Posterior vena cava (tissue), 2 donors: Measurements from ENCODE around the gene PGF. TPM values are rescaled to one million over a fixed set of nuclear protein-coding genes. Genes with fewer than 3 reads are reported as not detected.

ENCODE experiments used
- DNase-seq: peaks from one replicate; pipeline ENCODE4 v3.0.0-alpha.2; 2020; ENCODE audit warnings: low spot score
- intact Hi-C, 2 donors: fragments of 100-400 bp; cut with DNase I; formaldehyde crosslinking; loops; one replicate each; pipeline versions ENCODE4 v1.14.1 to v1.14.2; 2022 to 2023
- total RNA-seq, 2 donors: library from RNA; stranded (reverse); fragmentation: NEBNext Ultra II Directional; extraction: Animal tissue kit (Norgen Biotek cat#: 25700); gene quantifications; one replicate each; pipeline ENCODE4 v1.2.1, GENCODE V29; 2021
- donor health status: DM: yes; HTN: yes; CAD: no.
- donor health status: DM: yes; HTN: yes; CAD: no.

Gene PGF
- total RNA-seq, 2 donors from 2014 or later = 7.7 to 11.2 TPM

- peak; percentile 35 for DNase-seq
- intact Hi-C loops = no loop called here
Measured at GRCh38 chr14:74962046-74962445, 6.6 kb upstream of the PGF start.

DNA sequence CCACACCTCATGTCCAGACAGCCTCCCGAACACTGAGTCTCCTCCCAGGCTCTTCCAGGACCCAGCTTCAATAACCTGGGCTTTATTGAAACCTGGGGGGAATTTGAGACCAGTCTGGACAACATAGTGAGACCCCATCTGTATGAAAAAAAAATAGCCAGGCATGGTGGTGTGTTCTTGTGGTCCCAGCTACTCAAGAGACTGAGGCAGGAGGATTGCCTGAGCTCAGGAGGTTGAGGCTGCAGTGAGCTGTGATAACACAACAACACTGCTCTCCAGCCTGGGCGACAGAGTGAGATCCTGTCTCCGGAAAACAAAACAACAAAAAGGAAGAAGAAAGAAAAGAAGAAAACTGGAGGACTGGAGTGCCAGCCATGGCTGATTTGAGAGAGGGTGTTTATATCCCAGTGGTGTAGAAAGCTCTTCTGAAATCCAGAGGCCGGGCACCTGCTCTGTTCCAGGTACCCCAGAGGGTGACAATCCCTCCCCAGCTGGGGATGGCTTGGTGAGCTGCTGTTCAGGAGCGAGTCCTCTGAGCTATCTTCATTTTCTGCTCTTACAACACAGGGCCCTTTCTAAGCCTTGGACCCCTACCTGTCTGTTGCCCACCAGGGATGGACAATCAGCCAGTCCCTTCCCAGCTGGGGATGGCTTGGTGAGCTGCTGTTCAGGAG is 6.0 kb upstream of the PGF start:
- intact Hi-C loops = no loop called here
- DNase-seq = no peak

- DNase-seq = peak; percentile 78
- intact Hi-C loops = no loop called here
Measured at GRCh38 chr14:74960736-74961135, 5.3 kb upstream of the PGF start.

- intact Hi-C loops = no loop called here
- DNase-seq = no peak
Measured at GRCh38 chr14:74959596-74960180, 4.3 kb upstream of the PGF start.

- intact Hi-C loops = no loop called here
Measured at GRCh38 chr14:74956280-74957072, 1.1 kb upstream of the PGF start.

GRCh38 chr14:74956027-74956279 is 556 bp upstream of the PGF start:
- no peak for DNase-seq
- intact Hi-C loops = no loop called here

More at GRCh38 chr14:74956280-74957072, 1.1 kb upstream of the PGF start:
- DNase-seq = no peak

DNA sequence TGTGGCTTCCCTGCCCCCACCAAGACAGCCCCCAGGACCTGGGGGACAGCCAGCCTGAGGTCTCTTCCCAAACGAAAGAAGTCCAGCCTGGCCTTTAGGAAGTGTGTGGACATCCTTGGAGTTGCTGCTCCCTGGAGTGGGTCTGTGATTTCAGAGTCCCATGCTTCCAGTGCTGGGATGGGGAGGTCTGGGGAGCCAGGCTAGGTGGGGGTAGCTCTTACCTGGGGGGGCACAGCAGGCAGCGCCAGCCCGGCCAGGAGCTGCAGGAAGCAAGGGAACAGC is 509 bp downstream of the PGF start:
- no peak for DNase-seq
- intact Hi-C loops = no loop called here

- no peak for DNase-seq
- intact Hi-C loops = no loop called here
Measured at GRCh38 chr14:74954232-74954946, 1.0 kb downstream of the PGF start.

DNA sequence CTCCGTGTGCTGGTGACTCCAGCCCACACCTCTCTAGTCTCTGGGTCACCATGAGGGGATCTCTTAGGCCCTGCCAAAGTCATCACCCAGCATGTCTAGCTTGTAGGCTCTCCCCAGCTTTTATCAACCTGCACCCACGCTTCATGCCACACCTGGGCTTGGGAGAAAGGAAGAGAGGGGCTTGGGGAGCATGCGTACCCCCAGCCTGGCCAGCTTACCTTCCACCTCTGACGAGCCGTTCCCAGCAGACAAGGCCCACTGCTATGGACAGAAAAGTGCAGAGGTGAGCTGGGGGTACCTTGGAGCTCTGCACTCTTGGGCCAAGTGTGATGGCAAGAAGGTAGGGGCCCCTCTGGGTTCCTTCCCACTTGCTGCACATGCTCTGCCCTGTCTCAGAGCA is 1.7 kb downstream of the PGF start:
- intact Hi-C loops = loop anchor here in 1 of 2 donors (1.0 kb wide), 1 partner anchor 128 kb away; no protein-coding TSS in a partner anchor
- DNase-seq = peak; percentile 51

DNA sequence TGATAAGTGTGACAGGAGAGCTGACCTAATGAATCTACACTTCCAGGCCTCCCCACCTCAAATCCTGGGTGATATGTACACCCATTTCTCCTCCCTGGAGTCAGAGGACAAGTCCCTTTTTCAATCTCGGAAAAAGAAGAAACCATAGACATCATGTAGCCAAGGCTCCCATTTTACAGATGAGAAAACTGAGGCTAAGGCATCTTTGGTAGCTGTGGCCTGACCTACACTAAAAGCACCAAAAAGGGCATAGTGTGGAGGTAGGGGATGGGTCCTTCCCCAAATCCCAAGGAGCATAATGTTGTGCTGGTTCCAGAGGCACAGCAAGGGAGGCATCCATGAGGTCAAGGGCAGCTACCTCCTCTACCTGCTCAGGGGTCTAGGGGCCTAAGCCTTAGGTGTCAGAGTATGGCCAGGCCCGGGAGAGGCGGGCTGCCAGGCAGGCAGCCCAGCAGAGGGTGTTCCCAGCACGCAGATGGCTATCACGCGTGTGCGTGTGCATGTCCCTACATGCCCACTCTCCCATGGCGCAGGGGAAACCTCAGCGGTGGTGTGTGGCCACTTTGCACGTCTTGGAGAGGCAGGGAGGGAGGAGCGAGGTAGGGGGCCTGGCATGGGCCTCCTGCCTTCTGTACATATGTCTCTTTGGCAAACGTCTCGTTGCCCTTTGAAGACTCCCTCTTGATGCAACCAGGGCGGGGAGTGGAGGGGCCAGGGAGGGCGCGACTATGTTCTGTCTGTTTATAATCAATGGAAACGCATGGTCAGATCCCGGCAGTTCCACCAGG is 2.5 kb downstream of the PGF start:
- intact Hi-C loops = loop anchor here in 1 of 2 donors (1.0 kb wide), 1 partner anchor 128 kb away; no protein-coding TSS in a partner anchor
- DNase-seq = peak; percentile 74

GRCh38 chr14:74952180-74952665 is 3.2 kb downstream of the PGF start:
- intact Hi-C loops = no loop called here
- no peak for DNase-seq

DNA sequence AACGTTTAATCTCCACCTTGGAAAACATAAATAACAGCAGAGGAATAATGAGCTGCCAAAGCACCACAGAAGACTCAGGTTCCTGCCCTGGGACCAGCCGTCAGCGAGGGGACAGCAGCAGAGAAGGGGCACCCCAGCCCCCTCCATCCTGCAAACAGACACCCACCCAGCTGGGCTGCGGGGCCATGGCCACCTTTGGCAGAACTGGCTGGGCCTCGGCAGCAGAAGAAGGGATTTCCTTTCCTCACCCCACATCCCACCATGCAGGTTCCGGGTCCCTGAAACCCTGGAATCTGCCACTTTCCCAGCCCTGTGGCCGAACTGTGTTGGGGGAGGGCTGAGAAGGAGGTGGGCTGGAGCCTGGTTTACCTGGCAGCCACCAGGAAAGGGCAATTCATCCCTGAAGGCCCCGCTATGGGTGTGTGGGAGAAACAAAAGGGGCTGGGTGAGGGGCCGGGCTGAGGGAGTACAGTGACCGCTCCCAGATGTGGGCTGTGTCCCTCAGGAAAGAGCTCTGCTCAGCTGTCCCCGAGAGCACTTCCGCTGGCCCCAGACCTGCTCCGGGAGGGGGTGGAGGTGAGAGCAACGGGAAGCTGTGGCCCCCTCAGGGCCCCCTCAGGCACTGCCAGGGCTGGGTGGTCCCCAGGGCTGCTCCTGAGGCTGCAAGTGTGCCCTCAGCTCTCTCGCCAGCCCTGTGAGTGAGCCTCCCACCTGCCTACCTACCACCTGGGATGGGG is 3.8 kb downstream of the PGF start:
- DNase-seq = peak; percentile 67
- intact Hi-C loops = no loop called here

GRCh38 chr14:74950795-74951442 is 4.5 kb downstream of the PGF start:
- intact Hi-C loops = no loop called here
- peak; percentile 53 for DNase-seq

GRCh38 chr14:74949859-74950573 is 5.4 kb downstream of the PGF start:
- intact Hi-C loops = no loop called here
- peak; percentile 76 for DNase-seq

GRCh38 chr14:74949191-74949601 is 6.2 kb downstream of the PGF start:
- intact Hi-C loops = no loop called here
- peak; percentile 74 for DNase-seq

- intact Hi-C loops = no loop called here
- DNase-seq = peak; percentile 74
Measured at GRCh38 chr14:74948228-74949175, 6.9 kb downstream of the PGF start.
